Stimulated activated CD8-positive, alpha-beta memory T cell treated with anti-CD3 and anti-CD28 coated beads, Interleukin-7, amount 100 ng/mL, for 48 hours (primary cell): ENCODE measurements around the gene RYR1.
"Not testable (repeated sequence)": the region's sequence is repeated elsewhere in the genome, so short reads cannot be mapped to it uniquely, and the experiment has no call there.

ENCODE experiments used
- DNase-seq, 2 donors: peaks; one replicate each; pipeline ENCODE4 v3.0.0-alpha.2; 2020; ENCODE audit warnings: low read depth in 1 of 2; ENCODE audit errors: extremely low read depth in 1 of 2

The RYR1 gene

GRCh38 chr19:38399537-38399936 lies 34.0 kb upstream of the RYR1 start:
- DNase-seq: no peak

GRCh38 chr19:38400361-38400760 lies 33.1 kb upstream of the RYR1 start:
- DNase-seq: no peak

GRCh38 chr19:38401148-38401547 lies 32.3 kb upstream of the RYR1 start:
- no peak for DNase-seq

GRCh38 chr19:38402623-38402966 lies 30.9 kb upstream of the RYR1 start:
- DNase-seq: no peak

GRCh38 chr19:38402967-38403674 lies 30.4 kb upstream of the RYR1 start, which contains the start of gene FAM98C:
TSS of gene FAM98C (plus strand) at chr19:38403093. CDS start at chr19:38403154, 61 bp downstream.
- peak; percentile 94 to 96 for DNase-seq

- DNase-seq: no peak
These were observed 28.6 kb upstream of the RYR1 start for GRCh38 chr19:38404858-38405257.

GRCh38 chr19:38405276-38405675 lies 28.2 kb upstream of the RYR1 start:
- no peak for DNase-seq

- DNase-seq: no peak
These were observed 23.8 kb upstream of the RYR1 start for GRCh38 chr19:38409631-38410133.

- DNase-seq: not testable (repeated sequence)
These were observed 23.1 kb upstream of the RYR1 start for GRCh38 chr19:38410407-38410806.

- DNase-seq: no peak
These were observed 22.3 kb upstream of the RYR1 start for GRCh38 chr19:38411041-38411712.

- not testable (repeated sequence) for DNase-seq
These were observed 21.6 kb upstream of the RYR1 start for GRCh38 chr19:38411898-38412297.

GRCh38 chr19:38412491-38412890 lies 21.0 kb upstream of the RYR1 start:
- DNase-seq: no peak

GRCh38 chr19:38412961-38413360 lies 20.5 kb upstream of the RYR1 start:
- DNase-seq: no peak

- no peak for DNase-seq
These were observed 20.1 kb upstream of the RYR1 start for GRCh38 chr19:38413416-38413815.

GRCh38 chr19:38417146-38417543 lies 16.3 kb upstream of the RYR1 start:
- DNase-seq: no peak

GRCh38 chr19:38417544-38418506 lies 15.7 kb upstream of the RYR1 start:
- peak in 1 of 2 donors; percentile 55 for DNase-seq

GRCh38 chr19:38420935-38421334 lies 12.6 kb upstream of the RYR1 start:
- DNase-seq: no peak

- DNase-seq: no peak
These were observed 11.6 kb upstream of the RYR1 start for GRCh38 chr19:38421856-38422255.

- no peak for DNase-seq
These were observed 11.1 kb upstream of the RYR1 start for GRCh38 chr19:38422438-38422837.

GRCh38 chr19:38424272-38424671 lies 9.2 kb upstream of the RYR1 start:
- DNase-seq: no peak

GRCh38 chr19:38425222-38425809 lies 8.2 kb upstream of the RYR1 start:
- no peak for DNase-seq
